Uterus (tissue), 4 donors: ENCODE results near the gene CXCR4. TPM values are rescaled to one million over a fixed set of nuclear protein-coding genes. Genes with fewer than 3 reads are reported as not detected.
"Not testable (repeated sequence)": the region's sequence is repeated elsewhere in the genome, so short reads cannot be mapped to it uniquely, and the experiment has no call there.

Experiments
- DNase-seq, 2 donors: peaks; one replicate each; pipeline ENCODE4 v3.0.0-alpha.2; 2019 to 2020
- H3K27ac ChIP-seq, 2 donors: fragments of 200-600 bp; sonication (generic); 1 replicate in 1 of 2; 2 replicates in 1 of 2; pipeline ENCODE4 v1.5.1; 2016 to 2018
- H3K27me3 ChIP-seq, 2 donors: fragments of 200-600 bp; sonication (generic); one replicate each; pipeline ENCODE4 v1.5.1; 2018 to 2019; ENCODE audit warnings: control low read depth in 1 of 2
- H3K36me3 ChIP-seq, 2 donors: fragments of 200-600 bp; sonication (generic); one replicate each; pipeline ENCODE4 v1.5.1; 2019; ENCODE audit warnings: control low read depth in 1 of 2
- H3K4me1 ChIP-seq, 2 donors: fragments of 200-600 bp; sonication (generic); one replicate each; pipeline ENCODE4 v1.5.1; 2018 to 2019; ENCODE audit warnings: control low read depth in 1 of 2
- H3K4me3 ChIP-seq, 2 donors: fragments of 200-600 bp; sonication (generic); 1 replicate in 1 of 2; 2 replicates in 1 of 2; pipeline ENCODE4 v1.5.1; 2018 to 2019; ENCODE audit warnings: mild to moderate bottlenecking in 1 of 2
- H3K9me3 ChIP-seq, 2 donors: fragments of 200-600 bp; sonication (generic); one replicate each; pipeline ENCODE4 v1.5.1; 2019; ENCODE audit warnings: control low read depth in 1 of 2
- POLR2A ChIP-seq, 2 donors: fragments of 450-650 bp; IDR thresholded peaks; one replicate each; pipeline ENCODE4 v1.6.1; 2016; ENCODE audit warnings: antibody characterized with exemption in 2 of 2, mild to moderate bottlenecking in 1 of 2, moderate library complexity in 1 of 2
- intact Hi-C: fragments of 100-400 bp; cut with DNase I; formaldehyde crosslinking; loops from one replicate; pipeline ENCODE4 v1.15.1; 2023; ENCODE audit warnings: low total_unique reads
- total RNA-seq, 4 donors: library from RNA; depleted of rRNA in 3 of 4; stranded (reverse); fragments of >200 nt in 3 of 4; gene quantifications; one replicate each; pipeline versions ENCODE4 v1.1.0 to v1.2.4, GENCODE V29; 2014 to 2023
- TF ChIP-seq, protein P1 (sequence below), 4 experiments: fragments of 200-600 bp in 2 of 4; fragments of 450-650 bp in 2 of 4; sonication (generic) in 2 of 4; IDR thresholded peaks; one replicate each; pipeline ENCODE4 v1.5.1; 2016 to 2019; ENCODE audit warnings: antibody characterized with exemption in 4 of 4, mild to moderate bottlenecking in 2 of 4, moderate library complexity in 1 of 4
- donor health status: DM: yes; HTN: yes; CAD: no.

CXCR4 gene
- total RNA-seq, 4 donors from 2014 or later = 2.6 to 39.5 (median 19.7) TPM

DNA sequence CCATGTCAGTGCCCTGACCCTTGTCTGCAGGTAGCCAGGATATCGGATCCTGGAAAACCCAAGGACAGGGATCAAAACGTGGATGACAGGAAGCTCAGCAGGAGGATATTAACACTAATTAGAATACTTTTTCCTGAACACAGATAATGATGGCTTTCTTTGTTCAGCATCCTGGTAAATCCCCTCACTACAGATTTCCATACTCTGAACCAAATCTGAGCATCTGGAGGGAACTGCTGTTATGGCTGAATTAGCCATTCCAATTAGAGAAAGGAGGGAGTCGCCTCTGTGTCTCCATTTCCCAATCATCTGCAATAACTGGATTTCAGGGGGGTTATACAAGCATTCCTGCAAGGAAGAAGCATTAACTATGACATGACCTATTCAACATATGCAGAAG is 24.4 kb downstream of the CXCR4 start:
- no peaks in the 10 kb centered on the region for H3K9me3 ChIP-seq
- TF ChIP-seq, protein P1, sequence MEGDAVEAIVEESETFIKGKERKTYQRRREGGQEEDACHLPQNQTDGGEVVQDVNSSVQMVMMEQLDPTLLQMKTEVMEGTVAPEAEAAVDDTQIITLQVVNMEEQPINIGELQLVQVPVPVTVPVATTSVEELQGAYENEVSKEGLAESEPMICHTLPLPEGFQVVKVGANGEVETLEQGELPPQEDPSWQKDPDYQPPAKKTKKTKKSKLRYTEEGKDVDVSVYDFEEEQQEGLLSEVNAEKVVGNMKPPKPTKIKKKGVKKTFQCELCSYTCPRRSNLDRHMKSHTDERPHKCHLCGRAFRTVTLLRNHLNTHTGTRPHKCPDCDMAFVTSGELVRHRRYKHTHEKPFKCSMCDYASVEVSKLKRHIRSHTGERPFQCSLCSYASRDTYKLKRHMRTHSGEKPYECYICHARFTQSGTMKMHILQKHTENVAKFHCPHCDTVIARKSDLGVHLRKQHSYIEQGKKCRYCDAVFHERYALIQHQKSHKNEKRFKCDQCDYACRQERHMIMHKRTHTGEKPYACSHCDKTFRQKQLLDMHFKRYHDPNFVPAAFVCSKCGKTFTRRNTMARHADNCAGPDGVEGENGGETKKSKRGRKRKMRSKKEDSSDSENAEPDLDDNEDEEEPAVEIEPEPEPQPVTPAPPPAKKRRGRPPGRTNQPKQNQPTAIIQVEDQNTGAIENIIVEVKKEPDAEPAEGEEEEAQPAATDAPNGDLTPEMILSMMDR (IDR thresholded peaks at IDR 0.05) = no peak
- no peak for TF ChIP-seq POLR2A (IDR thresholded peaks at IDR 0.05)
- H3K36me3 ChIP-seq = no peaks in the 10 kb centered on the region
- no peak overlapping the region for H3K4me3 ChIP-seq
- H3K27ac ChIP-seq = no peak overlapping the region
- H3K27me3 ChIP-seq = no peaks in the 10 kb centered on the region
- no peak for DNase-seq
- intact Hi-C loops = no loop called here
- H3K4me1 ChIP-seq = no peaks in the 10 kb centered on the region

GRCh38 chr2:136091899-136092298 is 26.1 kb downstream of the CXCR4 start:
- TF ChIP-seq, protein P1 (IDR thresholded peaks at IDR 0.05) = no peak
- no peak for TF ChIP-seq POLR2A (IDR thresholded peaks at IDR 0.05)
- no peak for DNase-seq
- H3K9me3 ChIP-seq = no peaks in the 10 kb centered on the region
- no peak overlapping the region for H3K27ac ChIP-seq
- no peaks in the 10 kb centered on the region for H3K36me3 ChIP-seq
- no peak overlapping the region for H3K4me3 ChIP-seq
- intact Hi-C loops = no loop called here
- no peaks in the 10 kb centered on the region for H3K27me3 ChIP-seq
- H3K4me1 ChIP-seq = no peaks in the 10 kb centered on the region

DNA sequence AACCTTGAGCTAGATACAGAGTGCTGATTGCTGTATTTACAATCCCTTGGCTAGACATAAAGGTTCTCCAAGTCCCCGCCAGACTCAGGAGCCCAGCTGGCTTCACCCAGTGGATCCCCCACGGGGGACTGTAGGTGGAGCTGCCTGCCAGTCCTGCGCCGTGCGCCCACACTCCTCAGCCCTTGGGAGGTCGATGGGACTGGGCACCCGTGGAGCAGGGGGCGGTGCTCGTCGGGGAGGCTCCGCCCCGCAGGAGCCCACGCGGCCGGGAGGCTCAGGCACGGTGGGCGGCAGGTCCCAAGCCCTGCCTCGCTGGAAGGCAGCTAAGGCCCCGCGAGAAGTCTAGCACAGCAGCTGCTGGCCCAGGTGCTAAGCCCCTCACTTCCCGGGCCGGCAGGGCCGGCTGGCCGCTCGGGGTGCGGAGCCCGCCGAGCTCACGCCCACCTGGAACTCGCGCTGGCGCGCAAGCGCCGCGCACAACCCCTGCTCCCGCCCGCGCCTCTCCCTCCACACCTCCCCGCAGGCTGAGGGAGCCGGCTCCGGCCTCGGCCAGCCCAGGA is 30.0 kb downstream of the CXCR4 start:
- H3K4me1 ChIP-seq, H3K9me3 ChIP-seq, H3K27ac ChIP-seq, intact Hi-C loops, H3K27me3 ChIP-seq, H3K36me3 ChIP-seq, DNase-seq, H3K4me3 ChIP-seq: not testable (repeated sequence)

- no peaks in the 10 kb centered on the region for H3K9me3 ChIP-seq
- intact Hi-C loops = no loop called here
- DNase-seq = no peak
- no peaks in the 10 kb centered on the region for H3K36me3 ChIP-seq
- no peaks in the 10 kb centered on the region for H3K27me3 ChIP-seq
- no peak overlapping the region for H3K27ac ChIP-seq
- no peak overlapping the region for H3K4me3 ChIP-seq
- no peaks in the 10 kb centered on the region for H3K4me1 ChIP-seq
- TF ChIP-seq POLR2A (IDR thresholded peaks at IDR 0.05) = no peak
- TF ChIP-seq, protein P1 (IDR thresholded peaks at IDR 0.05) = no peak
Measured at GRCh38 chr2:136086253-136087016, 31.5 kb downstream of the CXCR4 start.

GRCh38 chr2:136085453-136086209 is 32.3 kb downstream of the CXCR4 start:
- no peaks in the 10 kb centered on the region for H3K9me3 ChIP-seq
- H3K4me3 ChIP-seq = no peak overlapping the region
- no peak for TF ChIP-seq POLR2A (IDR thresholded peaks at IDR 0.05)
- TF ChIP-seq, protein P1 (IDR thresholded peaks at IDR 0.05) = no peak
- no peak for DNase-seq
- H3K36me3 ChIP-seq = no peaks in the 10 kb centered on the region
- H3K4me1 ChIP-seq = no peaks in the 10 kb centered on the region
- intact Hi-C loops = no loop called here
- no peaks in the 10 kb centered on the region for H3K27me3 ChIP-seq
- no peak overlapping the region for H3K27ac ChIP-seq
